ENCODE measurements around the gene KCNH3.

GRCh38 chr12:49588281-49588680, 49.5 kb downstream of the KCNH3 start:
- no peak for TF ChIP-seq SIN3A (IDR thresholded peaks at IDR 0.05; ENCODE audit: borderline replicate concordance, insufficient read depth, low read length)
- TF ChIP-seq POLR2AphosphoS5 (IDR thresholded peaks at IDR 0.05; ENCODE audit: low read depth, low read length), result no peak
- no peak for TF ChIP-seq REST (IDR thresholded peaks at IDR 0.05; ENCODE audit: insufficient read depth in 1 of 2, low read depth in 2 of 2, low read length in 2 of 2)
- no peak for TF ChIP-seq TAF1 (IDR thresholded peaks at IDR 0.05; ENCODE audit: borderline replicate concordance, insufficient read depth, low read length)
- no peak for TF ChIP-seq FOXP2 (optimal IDR thresholded peaks at IDR 0.05; ENCODE audit: borderline replicate concordance, extremely low read depth, extremely low read length, insufficient read depth)

Measured in PFSK-1 (cell line).